Brain microvascular endothelial cell (primary cell): ENCODE measurements around the gene KCTD17.

Source experiments
- DNase-seq: peaks from one replicate; pipeline ENCODE4 v3.0.0-alpha.2; 2020
- H3K27ac ChIP-seq: fragments of 250-450 bp; sonication (Bioruptor Pico); 2 replicates; pipeline ENCODE4 v1.5.1; 2020; ENCODE audit warnings: mild to moderate bottlenecking, moderate library complexity
- H3K27me3 ChIP-seq: fragments of 250-450 bp; sonication (Bioruptor Pico); replicated peaks from 2 replicates; pipeline ENCODE4 v1.5.1; 2020; ENCODE audit warnings: mild to moderate bottlenecking
- H3K36me3 ChIP-seq: fragments of 250-450 bp; sonication (Bioruptor Pico); replicated peaks from 2 replicates; pipeline ENCODE4 v1.5.1; 2020; ENCODE audit warnings: mild to moderate bottlenecking
- H3K4me3 ChIP-seq: 2 replicates; pipeline ENCODE4 v1.5.1; 2011; ENCODE audit warnings: low read depth, mild to moderate bottlenecking, control low read depth, low read length, moderate library complexity
- CTCF ChIP-seq: IDR thresholded peaks from 2 replicates; pipeline ENCODE4 v1.5.1; 2011; ENCODE audit warnings: low read depth, mild to moderate bottlenecking, moderate library complexity, low read length, control low read depth, inconsistent platforms; ENCODE audit errors: missing control alignments
- in situ Hi-C: cut with HindIII; loops from 2 replicates; pipeline ENCODE4 v1.10.0; 2017; ENCODE audit warnings: low sequenced_read_pairs, low pct_ligation_motif_present

Gene KCTD17

GRCh38 chr22:37021710-37022482 is 29.6 kb upstream of the KCTD17 start:
- peak; percentile 89 for TF ChIP-seq CTCF
- H3K36me3 ChIP-seq = peaks cover 28% of the 10 kb centered on the region

GRCh38 chr22:37022483-37023337 is 28.8 kb upstream of the KCTD17 start:
- in situ Hi-C loops = no loop called here
- no peaks in the 10 kb centered on the region for H3K27me3 ChIP-seq
- no peak overlapping the region for H3K4me3 ChIP-seq
- TF ChIP-seq CTCF = no peak
- no peak for DNase-seq
- peaks cover 32% of the 10 kb centered on the region for H3K36me3 ChIP-seq
- no peak overlapping the region for H3K27ac ChIP-seq

More at GRCh38 chr22:37021710-37022482, 29.6 kb upstream of the KCTD17 start:
- DNase-seq = no peak
- H3K4me3 ChIP-seq = no peak overlapping the region
- no peak overlapping the region for H3K27ac ChIP-seq
- no peaks in the 10 kb centered on the region for H3K27me3 ChIP-seq
- in situ Hi-C loops = no loop called here

- no peak for TF ChIP-seq CTCF
- DNase-seq = no peak
- Histone ChIP-seq H3K27ac (no peak overlapping the region), H3K4me3 (no peak overlapping the region), H3K36me3 (peaks cover 33% of the 10 kb centered on the region), H3K27me3 (no peaks in the 10 kb centered on the region)
- in situ Hi-C loops = no loop called here
These were observed 27.7 kb upstream of the KCTD17 start for GRCh38 chr22:37023743-37024338.

- DNase-seq = no peak
- Histone ChIP-seq H3K27me3 (no peaks in the 10 kb centered on the region), H3K36me3 (peaks cover 38% of the 10 kb centered on the region), H3K4me3 (no peak overlapping the region), H3K27ac (no peak overlapping the region)
- TF ChIP-seq CTCF = no peak
- in situ Hi-C loops = no loop called here
These were observed 27.0 kb upstream of the KCTD17 start for GRCh38 chr22:37024339-37025157.

- in situ Hi-C loops = no loop called here
- no peak for DNase-seq
- Histone ChIP-seq H3K27me3 (no peaks in the 10 kb centered on the region), H3K36me3 (peaks cover 38% of the 10 kb centered on the region), H3K27ac (no peak overlapping the region), H3K4me3 (no peak overlapping the region)
- no peak for TF ChIP-seq CTCF
These were observed 26.0 kb upstream of the KCTD17 start for GRCh38 chr22:37025500-37026070.
